SK-N-SH treated with all-trans-retinoic acid at 6 μM for 48 hours (cell line): ENCODE measurements around the gene TPO.

ENCODE experiments used
- ATAC-seq: fragments of 200-7000 bp; cut with Tn5 transposase; 3 replicates; pipeline ENCODE4 v1.9.1; 2020; ENCODE audit warnings: mild to moderate bottlenecking, moderate library complexity
- ARNTL ChIP-seq: fragments of 450-650 bp; formaldehyde crosslinking; IDR thresholded peaks from 2 replicates; pipeline ENCODE4 v1.5.0; 2020; ENCODE audit warnings: low read depth, mild to moderate bottlenecking, moderate library complexity, borderline replicate concordance
- BACH2 ChIP-seq: fragments of 250-450 bp; sonication (Bioruptor Pico); IDR thresholded peaks from 2 replicates; pipeline ENCODE4 v1.9.0; 2021; ENCODE audit warnings: mild to moderate bottlenecking, borderline replicate concordance
- CSDC2 ChIP-seq: fragments of 250-450 bp; sonication (Bioruptor Pico); IDR thresholded peaks from 2 replicates; pipeline ENCODE4 v1.5.0; 2020; ENCODE audit warnings: mild to moderate bottlenecking, moderate library complexity
- ESRRG ChIP-seq: fragments of 250-450 bp; sonication (Bioruptor Pico); IDR thresholded peaks from 2 replicates; pipeline ENCODE4 v1.6.1; 2021; ENCODE audit warnings: mild to moderate bottlenecking
- GLIS3 ChIP-seq: fragments of 250-450 bp; sonication (Bioruptor Pico); IDR thresholded peaks from 2 replicates; pipeline ENCODE4 v1.5.0; 2020; ENCODE audit warnings: mild to moderate bottlenecking, moderate library complexity
- ISL1 ChIP-seq: fragments of 250-450 bp; sonication (Bioruptor Pico); IDR thresholded peaks from 2 replicates; pipeline ENCODE4 v2.1.2; 2022; ENCODE audit warnings: mild to moderate bottlenecking, moderate library complexity
- OSR1 ChIP-seq: fragments of 250-450 bp; sonication (Bioruptor Pico); IDR thresholded peaks from 2 replicates; pipeline ENCODE4 v1.8.0; 2022; ENCODE audit warnings: moderate library complexity, mild to moderate bottlenecking, inconsistent platforms
- PPARA ChIP-seq: fragments of 250-450 bp; sonication (Bioruptor Pico); IDR thresholded peaks from 2 replicates; pipeline ENCODE4 v1.5.0; 2020; ENCODE audit warnings: mild to moderate bottlenecking, borderline replicate concordance
- SNAI2 ChIP-seq: fragments of 250-450 bp; sonication (Bioruptor Pico); IDR thresholded peaks from 2 replicates; pipeline ENCODE4 v1.5.0; 2020; ENCODE audit warnings: mild to moderate bottlenecking, moderate library complexity
- ZC3H10 ChIP-seq: fragments of 250-450 bp; sonication (Bioruptor Pico); IDR thresholded peaks from 2 replicates; pipeline ENCODE4 v1.5.1; 2021; ENCODE audit warnings: mild to moderate bottlenecking, moderate library complexity
- ZFP3 ChIP-seq: fragments of 250-450 bp; sonication (Bioruptor Pico); IDR thresholded peaks from 2 replicates; pipeline ENCODE4 v1.5.0; 2020; ENCODE audit warnings: mild to moderate bottlenecking, moderate library complexity
- ZNF565 ChIP-seq: fragments of 450-650 bp; formaldehyde crosslinking; conservative IDR thresholded peaks from 2 replicates; pipeline ENCODE4 v1.5.0; 2020; ENCODE audit warnings: low read depth, mild to moderate bottlenecking, moderate library complexity
- ZNF70 ChIP-seq: fragments of 450-650 bp; formaldehyde crosslinking; IDR thresholded peaks from 2 replicates; pipeline ENCODE4 v1.5.0; 2020; ENCODE audit warnings: mild to moderate bottlenecking, moderate library complexity
- ZNF8 ChIP-seq: fragments of 450-650 bp; formaldehyde crosslinking; IDR thresholded peaks from 2 replicates; pipeline ENCODE4 v1.5.0; 2020; ENCODE audit warnings: mild to moderate bottlenecking, moderate library complexity
- TF ChIP-seq, protein P1 (sequence below): fragments of 250-450 bp; sonication (Bioruptor Pico); IDR thresholded peaks from 2 replicates; pipeline ENCODE4 v1.8.0; 2020; ENCODE audit warnings: mild to moderate bottlenecking, moderate library complexity, borderline replicate concordance
- TF ChIP-seq, protein P2 (sequence below): fragments of 250-450 bp; sonication (Bioruptor Pico); IDR thresholded peaks from 2 replicates; pipeline ENCODE4 v1.5.1; 2021; ENCODE audit warnings: mild to moderate bottlenecking, moderate library complexity
- TF ChIP-seq, protein P3 (sequence below): fragments of 250-450 bp; sonication (Bioruptor Pico); IDR thresholded peaks from 2 replicates; pipeline ENCODE4 v1.5.1; 2020; ENCODE audit warnings: low read depth, mild to moderate bottlenecking, moderate library complexity
- TF ChIP-seq, protein P4 (sequence below): fragments of 250-450 bp; sonication (Bioruptor Pico); IDR thresholded peaks from 2 replicates; pipeline ENCODE4 v1.8.0; 2021; ENCODE audit warnings: low read depth, mild to moderate bottlenecking, moderate library complexity, borderline replicate concordance
- TF ChIP-seq, protein P5 (sequence below): fragments of 250-450 bp; sonication (Bioruptor Pico); IDR thresholded peaks from 2 replicates; pipeline ENCODE4 v1.5.0; 2020; ENCODE audit warnings: mild to moderate bottlenecking, moderate library complexity

TPO gene

DNA sequence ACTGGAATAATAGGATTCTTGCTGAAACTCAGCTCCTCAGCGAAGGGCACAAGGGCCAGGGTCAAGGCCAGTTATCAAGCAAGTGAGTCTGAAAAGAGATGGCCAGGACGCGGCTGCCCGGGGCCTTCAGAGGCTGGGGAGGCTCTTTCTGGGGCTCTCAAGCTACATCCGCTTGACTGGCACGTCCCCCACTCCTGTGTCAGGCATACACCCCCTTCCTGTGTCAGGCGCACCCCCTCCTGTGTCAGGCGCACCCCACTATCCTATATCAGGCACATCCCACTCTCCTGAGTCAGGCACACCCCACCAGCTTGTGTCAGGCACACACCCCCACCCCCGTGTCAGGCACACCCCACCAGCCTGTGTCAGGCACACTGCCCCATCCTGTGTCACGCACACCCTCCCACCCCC is 91.8 kb downstream of the TPO start:
- TF ChIP-seq PPARA (CRISPR knock-in tag) (no peak), OSR1 (CRISPR knock-in tag) (no peak), ISL1 (no peak), SNAI2 (CRISPR knock-in tag) (no peak), CSDC2 (CRISPR knock-in tag) (no peak), BACH2 (CRISPR knock-in tag) (no peak), ZNF8 (CRISPR knock-in tag) (no peak), ESRRG (CRISPR knock-in tag) (no peak), GLIS3 (CRISPR knock-in tag) (no peak), ZNF565 (CRISPR knock-in tag) (no peak)
- TF ChIP-seq, protein P1, sequence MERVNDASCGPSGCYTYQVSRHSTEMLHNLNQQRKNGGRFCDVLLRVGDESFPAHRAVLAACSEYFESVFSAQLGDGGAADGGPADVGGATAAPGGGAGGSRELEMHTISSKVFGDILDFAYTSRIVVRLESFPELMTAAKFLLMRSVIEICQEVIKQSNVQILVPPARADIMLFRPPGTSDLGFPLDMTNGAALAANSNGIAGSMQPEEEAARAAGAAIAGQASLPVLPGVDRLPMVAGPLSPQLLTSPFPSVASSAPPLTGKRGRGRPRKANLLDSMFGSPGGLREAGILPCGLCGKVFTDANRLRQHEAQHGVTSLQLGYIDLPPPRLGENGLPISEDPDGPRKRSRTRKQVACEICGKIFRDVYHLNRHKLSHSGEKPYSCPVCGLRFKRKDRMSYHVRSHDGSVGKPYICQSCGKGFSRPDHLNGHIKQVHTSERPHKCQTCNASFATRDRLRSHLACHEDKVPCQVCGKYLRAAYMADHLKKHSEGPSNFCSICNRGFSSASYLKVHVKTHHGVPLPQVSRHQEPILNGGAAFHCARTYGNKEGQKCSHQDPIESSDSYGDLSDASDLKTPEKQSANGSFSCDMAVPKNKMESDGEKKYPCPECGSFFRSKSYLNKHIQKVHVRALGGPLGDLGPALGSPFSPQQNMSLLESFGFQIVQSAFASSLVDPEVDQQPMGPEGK: no peak
- TF ChIP-seq, protein P2, sequence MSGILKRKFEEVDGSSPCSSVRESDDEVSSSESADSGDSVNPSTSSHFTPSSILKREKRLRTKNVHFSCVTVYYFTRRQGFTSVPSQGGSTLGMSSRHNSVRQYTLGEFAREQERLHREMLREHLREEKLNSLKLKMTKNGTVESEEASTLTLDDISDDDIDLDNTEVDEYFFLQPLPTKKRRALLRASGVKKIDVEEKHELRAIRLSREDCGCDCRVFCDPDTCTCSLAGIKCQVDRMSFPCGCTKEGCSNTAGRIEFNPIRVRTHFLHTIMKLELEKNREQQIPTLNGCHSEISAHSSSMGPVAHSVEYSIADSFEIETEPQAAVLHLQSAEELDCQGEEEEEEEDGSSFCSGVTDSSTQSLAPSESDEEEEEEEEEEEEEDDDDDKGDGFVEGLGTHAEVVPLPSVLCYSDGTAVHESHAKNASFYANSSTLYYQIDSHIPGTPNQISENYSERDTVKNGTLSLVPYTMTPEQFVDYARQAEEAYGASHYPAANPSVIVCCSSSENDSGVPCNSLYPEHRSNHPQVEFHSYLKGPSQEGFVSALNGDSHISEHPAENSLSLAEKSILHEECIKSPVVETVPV: no peak
- TF ChIP-seq, protein P3, sequence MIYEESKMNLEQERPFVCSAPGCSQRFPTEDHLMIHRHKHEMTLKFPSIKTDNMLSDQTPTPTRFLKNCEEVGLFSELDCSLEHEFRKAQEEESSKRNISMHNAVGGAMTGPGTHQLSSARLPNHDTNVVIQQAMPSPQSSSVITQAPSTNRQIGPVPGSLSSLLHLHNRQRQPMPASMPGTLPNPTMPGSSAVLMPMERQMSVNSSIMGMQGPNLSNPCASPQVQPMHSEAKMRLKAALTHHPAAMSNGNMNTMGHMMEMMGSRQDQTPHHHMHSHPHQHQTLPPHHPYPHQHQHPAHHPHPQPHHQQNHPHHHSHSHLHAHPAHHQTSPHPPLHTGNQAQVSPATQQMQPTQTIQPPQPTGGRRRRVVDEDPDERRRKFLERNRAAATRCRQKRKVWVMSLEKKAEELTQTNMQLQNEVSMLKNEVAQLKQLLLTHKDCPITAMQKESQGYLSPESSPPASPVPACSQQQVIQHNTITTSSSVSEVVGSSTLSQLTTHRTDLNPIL (CRISPR knock-in tag): no peak
- TF ChIP-seq, protein P4, sequence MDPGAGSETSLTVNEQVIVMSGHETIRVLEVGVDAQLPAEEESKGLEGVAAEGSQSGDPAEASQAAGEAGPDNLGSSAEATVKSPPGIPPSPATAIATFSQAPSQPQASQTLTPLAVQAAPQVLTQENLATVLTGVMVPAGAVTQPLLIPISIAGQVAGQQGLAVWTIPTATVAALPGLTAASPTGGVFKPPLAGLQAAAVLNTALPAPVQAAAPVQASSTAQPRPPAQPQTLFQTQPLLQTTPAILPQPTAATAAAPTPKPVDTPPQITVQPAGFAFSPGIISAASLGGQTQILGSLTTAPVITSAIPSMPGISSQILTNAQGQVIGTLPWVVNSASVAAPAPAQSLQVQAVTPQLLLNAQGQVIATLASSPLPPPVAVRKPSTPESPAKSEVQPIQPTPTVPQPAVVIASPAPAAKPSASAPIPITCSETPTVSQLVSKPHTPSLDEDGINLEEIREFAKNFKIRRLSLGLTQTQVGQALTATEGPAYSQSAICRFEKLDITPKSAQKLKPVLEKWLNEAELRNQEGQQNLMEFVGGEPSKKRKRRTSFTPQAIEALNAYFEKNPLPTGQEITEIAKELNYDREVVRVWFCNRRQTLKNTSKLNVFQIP: no peak
- TF ChIP-seq, protein P5, sequence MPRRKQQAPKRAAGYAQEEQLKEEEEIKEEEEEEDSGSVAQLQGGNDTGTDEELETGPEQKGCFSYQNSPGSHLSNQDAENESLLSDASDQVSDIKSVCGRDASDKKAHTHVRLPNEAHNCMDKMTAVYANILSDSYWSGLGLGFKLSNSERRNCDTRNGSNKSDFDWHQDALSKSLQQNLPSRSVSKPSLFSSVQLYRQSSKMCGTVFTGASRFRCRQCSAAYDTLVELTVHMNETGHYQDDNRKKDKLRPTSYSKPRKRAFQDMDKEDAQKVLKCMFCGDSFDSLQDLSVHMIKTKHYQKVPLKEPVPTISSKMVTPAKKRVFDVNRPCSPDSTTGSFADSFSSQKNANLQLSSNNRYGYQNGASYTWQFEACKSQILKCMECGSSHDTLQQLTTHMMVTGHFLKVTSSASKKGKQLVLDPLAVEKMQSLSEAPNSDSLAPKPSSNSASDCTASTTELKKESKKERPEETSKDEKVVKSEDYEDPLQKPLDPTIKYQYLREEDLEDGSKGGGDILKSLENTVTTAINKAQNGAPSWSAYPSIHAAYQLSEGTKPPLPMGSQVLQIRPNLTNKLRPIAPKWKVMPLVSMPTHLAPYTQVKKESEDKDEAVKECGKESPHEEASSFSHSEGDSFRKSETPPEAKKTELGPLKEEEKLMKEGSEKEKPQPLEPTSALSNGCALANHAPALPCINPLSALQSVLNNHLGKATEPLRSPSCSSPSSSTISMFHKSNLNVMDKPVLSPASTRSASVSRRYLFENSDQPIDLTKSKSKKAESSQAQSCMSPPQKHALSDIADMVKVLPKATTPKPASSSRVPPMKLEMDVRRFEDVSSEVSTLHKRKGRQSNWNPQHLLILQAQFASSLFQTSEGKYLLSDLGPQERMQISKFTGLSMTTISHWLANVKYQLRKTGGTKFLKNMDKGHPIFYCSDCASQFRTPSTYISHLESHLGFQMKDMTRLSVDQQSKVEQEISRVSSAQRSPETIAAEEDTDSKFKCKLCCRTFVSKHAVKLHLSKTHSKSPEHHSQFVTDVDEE (CRISPR knock-in tag): no peak

DNA sequence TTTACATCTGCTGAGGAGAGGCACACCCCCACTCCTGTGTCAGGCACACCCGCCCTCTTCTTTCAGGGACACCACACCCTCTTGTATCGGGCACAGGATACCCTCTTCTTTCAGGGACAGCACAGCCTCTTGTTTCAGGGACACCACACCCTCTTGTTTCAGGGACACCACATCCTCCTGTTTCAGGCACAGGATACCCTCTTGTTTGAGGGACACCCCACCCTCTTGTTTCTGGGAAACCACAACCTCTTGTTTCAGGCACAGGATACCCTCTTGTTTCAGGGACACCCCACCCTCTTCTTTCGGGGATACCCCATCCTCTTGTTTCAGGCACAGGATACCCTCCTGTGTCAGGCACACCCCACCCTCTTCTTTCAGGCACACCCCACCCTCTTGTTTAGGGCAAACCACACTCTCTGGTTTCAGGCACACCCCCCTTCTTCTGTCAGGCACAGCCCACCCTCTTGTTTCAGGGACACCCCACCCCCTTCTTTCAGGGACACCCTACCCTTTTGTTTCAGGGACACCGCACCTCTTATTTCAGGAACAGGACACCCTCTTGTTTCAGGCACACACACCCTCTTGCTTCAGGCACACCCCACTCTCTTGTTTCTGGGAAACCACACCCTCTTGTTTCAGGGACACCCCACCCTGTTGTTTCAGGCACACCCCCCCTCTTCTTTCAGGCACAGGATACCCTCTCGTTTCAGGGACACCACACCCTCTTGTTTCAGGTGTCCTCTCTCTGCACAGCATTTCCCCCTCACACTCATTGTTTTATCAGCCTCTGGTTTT is 96.2 kb downstream of the TPO start:
- no peak for TF ChIP-seq ARNTL (CRISPR knock-in tag)
- no peak for TF ChIP-seq ISL1
- no peak for TF ChIP-seq ZNF70 (CRISPR knock-in tag)
- no peak for TF ChIP-seq SNAI2 (CRISPR knock-in tag)
- no peak for TF ChIP-seq CSDC2 (CRISPR knock-in tag)
- no peak for TF ChIP-seq ZC3H10 (CRISPR knock-in tag)
- TF ChIP-seq PPARA (CRISPR knock-in tag): no peak
- TF ChIP-seq ZFP3 (CRISPR knock-in tag): no peak
- TF ChIP-seq GLIS3 (CRISPR knock-in tag): no peak
- TF ChIP-seq, protein P2: no peak

More for the DNA sequence above, 91.8 kb downstream of the TPO start:
- ATAC-seq: no peak

More for the DNA sequence above, 96.2 kb downstream of the TPO start:
- no peak for ATAC-seq
